Hepatic stellate cell (primary cell): Measurements from ENCODE around the gene PARD3B.
A peak's percentile ranks its signal among the peaks of the same experiment; 100 is the strongest.

Experiments used
- DNase-seq: peaks from one replicate; pipeline ENCODE4 v3.0.0; 2011; ENCODE audit warnings: low spot score

Gene PARD3B

DNA sequence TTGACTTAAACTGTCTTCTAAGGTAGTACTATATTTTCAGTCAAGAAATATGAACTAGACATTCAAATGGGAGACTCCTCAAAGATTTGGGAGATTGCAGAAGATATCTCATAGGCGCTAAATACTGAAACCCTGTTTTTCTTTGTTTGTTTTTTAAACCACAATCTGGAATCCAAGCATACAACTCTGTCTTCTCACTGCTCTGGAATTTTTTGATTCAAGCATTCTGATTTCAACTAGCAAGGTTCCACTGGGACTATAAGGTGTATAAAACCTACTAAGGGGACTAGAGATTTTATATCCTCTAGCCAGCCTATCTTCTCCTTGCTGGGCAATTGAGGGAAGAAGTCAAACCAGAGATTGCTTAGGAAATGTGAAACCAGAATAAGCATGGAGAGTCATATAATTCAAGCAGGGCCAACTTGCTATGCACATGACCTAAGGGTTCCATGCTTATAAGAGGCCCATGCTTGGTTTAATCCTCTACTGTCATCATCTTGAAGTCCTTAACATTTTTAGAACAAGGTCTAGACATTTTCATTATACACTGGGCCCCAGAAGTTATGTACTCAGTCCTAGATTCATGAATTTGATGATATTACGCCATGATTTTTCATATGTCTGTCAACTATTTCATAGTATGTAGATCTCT is 405.5 kb downstream of the PARD3B start:
- DNase-seq = peak; percentile 33

DNA sequence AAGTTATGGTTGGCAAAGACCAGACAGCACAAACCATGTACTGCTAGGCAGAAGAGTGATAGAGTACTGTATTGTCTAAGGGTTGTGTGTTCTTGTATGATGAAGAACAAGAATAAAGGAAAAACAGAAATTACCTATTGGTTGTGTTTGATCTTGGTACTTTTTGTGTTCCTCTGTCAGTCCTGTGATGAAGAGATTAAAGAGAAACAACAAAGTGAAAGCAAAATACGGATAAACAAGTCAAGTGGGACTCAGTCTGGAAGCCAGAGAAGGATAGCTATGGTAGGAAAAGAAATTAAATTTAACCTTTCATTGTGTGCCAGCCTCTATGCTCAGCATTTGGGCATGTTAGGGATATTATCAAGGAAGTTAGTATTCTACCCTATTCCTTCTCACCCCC is 413.1 kb downstream of the PARD3B start:
- no peak for DNase-seq

DNA sequence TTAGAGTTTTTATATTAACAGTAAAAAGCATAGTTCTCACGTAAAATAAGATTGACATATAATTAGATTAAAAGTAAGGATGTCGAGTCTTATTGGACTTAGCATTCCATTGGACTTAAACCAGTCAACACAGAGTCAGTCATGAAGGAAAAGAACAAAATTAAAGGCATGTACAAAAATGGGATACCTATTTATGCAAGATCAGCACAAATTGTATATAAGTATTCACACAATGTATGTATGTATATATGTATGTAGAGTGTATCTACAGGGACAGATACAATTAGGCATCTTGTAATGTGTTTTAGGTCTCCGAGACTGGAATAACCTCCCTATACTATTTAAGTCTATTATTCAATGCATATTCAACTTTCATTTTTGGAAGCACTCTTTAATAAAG is 419.1 kb downstream of the PARD3B start:
- DNase-seq = no peak

DNA sequence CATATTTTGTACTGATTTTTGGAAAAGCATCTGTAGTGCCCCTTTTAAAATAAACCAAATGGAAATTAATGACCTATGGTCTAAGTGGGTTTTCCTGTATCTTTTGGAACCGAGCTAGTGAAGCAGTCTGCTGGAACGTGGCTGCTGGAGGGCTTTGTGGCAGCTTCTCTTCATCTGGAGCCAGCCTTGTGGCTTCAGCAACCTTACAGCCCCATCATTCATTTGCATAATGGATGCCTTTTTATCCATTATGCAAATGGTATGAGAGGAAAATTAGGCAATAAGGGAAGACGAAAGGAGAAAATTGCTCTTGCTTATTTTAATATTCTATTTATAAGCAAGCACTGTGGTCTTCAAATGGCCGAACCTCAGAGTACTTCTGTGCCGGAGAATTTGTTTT is 421.0 kb downstream of the PARD3B start:
- DNase-seq = no peak

DNA sequence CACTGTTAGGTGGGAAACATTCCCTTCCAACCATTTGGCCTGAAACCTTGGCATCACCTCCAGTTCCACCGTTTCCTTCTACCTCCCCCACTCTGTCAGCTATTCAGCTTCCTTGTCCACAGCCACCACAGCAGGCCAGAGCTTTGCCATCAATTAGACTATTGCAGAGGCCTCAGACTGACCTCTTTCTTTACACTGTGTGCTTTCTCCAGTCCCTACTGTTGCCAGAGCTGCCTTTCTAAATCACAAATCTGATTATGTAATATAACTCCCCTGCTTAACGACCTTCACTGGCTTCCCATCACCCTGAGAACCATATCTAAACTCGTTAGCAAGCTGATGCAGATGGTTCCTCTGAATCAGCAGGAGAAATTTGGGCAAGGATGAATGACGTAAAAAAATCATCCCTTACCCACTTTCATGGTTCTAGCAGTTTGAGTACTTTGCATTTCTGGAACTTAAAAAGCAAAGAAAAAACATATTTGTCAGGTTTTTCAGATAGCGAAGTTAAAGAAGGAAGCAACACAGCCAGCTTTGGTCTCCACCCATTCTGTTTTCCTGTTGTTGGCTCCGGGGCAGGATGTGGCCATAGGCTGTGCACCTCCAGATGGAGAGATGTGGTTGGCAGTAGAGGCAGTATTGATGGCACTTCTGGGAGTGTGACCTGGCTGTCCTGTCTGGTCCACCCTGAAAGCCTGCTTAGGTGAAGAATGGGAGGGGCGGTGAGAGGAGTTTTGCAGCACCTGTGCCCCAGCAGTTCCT is 422.1 kb downstream of the PARD3B start:
- no peak for DNase-seq

DNA sequence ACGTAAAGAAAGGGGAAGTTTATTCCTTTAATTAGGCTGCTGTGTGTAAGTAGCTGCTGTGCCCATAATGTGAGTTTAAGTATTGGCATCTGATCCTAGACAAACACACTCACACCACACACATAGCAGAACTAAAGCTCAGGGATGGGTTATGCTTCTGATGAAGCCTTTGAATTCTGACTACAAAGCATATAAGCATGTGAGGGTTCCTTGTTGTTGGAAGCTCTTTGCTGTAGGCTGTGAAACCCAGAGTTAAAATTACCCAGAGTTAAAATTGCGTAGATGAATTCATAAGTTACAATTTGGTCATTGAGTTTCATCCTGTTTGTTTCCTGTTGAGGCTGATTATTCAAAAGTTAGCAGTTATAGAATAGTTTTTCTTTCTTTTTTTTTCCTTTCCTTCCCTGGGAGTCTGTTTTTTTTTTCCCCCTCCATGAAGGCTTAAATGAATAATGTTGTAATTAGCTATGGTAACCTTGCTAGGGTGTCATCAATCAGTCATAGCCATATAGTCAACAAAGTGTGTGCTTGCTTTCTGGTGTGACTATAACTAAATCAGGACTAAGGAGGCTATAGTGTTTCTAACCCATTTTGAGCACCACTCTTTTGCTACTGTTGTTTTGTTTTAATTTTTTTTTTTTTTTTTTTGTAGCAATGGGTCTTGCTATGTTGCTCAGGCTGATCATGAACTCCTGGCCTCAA is 426.1 kb downstream of the PARD3B start:
- no peak for DNase-seq

DNA sequence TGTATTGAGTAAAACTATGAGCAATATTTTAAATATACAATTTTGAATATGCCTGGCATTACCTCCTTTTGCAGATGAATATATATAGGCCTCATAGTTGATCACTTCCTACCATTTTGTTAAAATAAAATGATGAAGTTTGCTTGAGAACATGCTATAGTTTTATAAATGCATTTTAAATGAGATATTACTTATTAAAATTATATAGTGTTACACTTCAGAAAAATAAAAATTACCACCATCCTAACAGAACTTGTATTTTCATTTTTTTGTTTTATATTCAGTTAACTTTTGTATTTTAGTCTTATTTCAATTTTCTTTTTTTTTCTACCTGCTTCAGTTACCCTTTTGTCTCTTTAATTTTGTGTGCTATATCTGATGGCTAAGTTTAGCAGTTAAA is 426.9 kb downstream of the PARD3B start:
- DNase-seq = no peak

DNA sequence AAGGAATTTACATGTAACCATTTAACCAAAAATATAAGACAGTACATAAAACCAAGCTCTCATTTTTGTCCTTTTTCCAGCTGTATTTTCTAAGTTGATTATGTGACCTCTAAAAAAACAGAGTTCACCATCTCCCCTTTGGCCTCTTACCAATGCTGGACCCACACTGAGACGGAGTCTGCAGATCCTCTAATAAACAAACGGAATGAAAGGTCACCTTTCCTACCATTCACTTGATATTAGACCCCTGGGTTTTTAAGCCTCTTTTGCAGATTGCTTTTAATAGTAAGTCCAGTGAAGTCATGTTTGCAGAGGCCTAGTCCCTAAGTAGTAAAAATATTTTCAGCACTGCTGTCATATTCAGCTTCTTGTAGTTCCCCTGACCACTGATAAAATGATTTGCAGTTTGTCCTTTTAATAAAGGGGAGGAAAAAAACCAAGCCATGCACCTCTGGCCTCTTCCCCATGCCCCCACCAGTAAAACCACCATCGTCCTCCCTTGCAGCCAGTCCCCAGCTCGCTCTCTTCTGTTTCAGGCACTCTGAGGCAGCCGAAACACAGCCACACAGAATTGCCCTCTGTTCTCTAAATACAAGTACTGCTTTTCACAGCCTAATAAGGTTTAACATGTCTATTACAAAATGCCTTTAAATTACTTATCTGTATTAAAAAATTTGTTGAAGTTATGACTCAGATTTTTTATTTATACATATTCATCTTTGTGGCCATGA is 427.5 kb downstream of the PARD3B start:
- peak; percentile 7 for DNase-seq

DNA sequence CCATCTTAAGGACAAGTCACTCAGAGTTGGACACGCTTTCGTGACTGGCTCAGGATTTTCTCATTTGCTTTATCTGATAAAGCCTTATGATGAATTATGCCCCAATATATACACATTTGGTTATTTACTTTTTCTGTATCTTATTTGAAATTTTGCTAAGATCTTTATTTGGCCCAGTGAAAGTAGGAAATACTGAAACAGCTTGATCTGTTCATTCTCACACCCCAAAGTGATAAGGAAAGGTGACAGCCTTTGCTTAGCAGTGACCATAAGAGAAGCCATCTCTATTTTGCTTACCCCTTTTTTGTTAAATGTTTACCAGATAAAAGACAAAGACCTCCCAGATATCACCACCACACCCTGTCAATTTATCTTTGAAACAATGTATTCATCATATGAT is 428.3 kb downstream of the PARD3B start:
- no peak for DNase-seq

DNA sequence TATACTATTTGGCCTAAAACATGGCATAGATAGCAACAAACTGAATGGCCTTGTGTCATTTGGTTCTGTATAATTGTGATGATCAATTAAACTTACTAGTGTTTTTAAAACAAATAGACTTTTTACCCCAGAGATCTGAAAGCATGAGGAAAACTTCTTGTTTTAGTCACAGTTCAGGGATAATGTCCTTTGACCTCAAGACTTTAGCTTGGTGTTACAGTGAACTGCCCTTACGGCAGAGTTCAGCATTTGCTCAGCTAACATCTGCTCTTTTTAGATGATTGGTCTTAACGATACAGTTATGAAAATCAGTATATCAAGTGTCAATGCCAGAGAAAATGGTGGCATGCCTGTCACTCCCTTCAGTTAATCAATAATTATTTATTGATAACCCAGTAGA is 429.2 kb downstream of the PARD3B start:
- DNase-seq = no peak

DNA sequence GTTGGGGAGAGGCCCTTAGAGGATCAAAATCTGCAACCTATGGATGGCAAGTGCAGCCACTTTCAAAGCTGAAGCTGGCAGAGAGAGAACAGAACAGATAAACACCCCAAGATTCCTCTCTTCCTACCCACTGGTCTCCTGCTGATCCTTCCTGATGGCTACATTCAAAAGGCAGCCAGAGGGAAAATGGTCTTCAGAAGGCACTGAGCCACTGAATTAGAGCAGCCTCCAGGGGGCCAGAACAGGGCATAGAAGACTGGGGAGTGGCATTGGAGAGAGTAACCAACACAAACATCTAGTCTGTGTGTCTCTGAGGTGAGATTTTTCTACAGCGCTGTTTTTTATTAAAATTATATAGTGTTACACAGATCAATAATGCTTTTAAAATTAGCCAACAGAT is 432.6 kb downstream of the PARD3B start:
- no peak for DNase-seq

DNA sequence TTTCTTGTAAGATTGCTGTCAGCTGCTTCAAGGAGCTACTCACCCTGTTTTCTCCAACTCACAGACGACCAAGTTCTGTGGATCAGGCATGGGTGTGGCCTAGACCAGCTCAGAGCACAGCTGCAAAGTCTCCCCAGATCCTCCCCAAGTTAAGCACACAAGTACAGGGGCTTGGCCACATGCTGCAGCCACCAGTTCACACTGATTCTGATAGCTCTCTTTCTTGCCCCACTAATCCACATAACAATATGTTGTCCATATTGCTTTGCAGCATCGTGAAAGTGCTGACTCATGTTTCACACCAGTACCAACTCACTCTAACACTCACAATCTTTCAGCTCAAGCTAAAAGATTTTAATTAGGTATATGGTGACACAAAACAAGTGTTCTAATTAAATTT is 437.0 kb downstream of the PARD3B start:
- DNase-seq = no peak

DNA sequence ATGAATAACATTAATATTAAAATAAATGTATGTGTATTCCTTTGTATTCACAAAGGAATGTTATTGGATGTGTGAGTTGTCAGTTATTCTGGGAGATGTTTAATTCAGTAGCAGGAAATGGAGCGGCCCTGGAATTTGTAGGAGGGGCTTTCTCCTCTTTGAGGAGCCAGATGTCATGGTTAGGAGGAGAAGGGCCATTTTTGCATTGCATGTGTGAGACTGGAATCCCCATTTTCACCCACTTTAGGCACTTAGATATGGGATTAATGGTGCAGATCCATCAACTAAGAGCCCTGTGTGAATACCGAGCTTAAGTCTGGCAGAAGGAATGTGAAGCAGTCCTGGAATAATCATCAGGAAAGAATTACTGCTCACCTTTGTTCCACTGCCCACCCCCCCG is 439.2 kb downstream of the PARD3B start:
- DNase-seq = no peak

DNA sequence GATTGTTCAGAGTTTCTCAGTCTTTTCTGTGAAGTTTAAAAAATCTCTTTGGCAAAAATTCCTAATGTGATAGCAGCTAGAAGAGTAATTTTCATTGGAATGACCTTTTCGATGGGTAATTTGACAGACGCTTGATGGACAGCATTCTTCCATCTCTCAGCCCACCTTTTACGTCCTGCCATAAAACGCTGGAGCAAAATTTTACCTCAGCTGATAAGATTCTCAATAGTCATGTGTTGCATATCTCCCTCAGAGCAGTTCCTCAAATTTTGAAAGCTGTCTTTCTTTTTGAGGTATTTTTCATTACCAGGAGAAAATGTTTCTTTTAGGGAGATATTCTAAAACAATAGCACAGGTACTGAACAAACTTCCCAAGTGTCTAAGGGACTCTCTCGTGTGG is 441.4 kb downstream of the PARD3B start:
- DNase-seq = no peak

DNA sequence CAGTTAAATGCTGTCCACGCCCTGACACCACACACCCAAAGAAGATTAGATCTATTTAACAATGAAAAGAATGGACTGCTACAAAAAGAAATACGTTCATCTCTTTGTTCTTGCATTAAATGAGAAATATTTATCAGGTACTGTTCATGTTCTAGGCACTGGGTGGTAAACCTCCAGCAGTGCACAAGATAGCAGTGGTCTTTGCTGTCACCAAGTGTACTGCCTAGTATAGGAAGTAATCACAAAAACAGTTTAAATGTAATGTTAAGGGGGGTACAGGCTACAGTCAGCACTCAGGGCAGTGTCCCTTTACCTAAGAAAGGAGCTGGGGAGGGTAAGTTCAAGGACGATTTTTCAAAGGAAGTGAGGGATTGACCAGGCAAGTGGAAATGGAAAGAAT is 443.6 kb downstream of the PARD3B start:
- DNase-seq = no peak

DNA sequence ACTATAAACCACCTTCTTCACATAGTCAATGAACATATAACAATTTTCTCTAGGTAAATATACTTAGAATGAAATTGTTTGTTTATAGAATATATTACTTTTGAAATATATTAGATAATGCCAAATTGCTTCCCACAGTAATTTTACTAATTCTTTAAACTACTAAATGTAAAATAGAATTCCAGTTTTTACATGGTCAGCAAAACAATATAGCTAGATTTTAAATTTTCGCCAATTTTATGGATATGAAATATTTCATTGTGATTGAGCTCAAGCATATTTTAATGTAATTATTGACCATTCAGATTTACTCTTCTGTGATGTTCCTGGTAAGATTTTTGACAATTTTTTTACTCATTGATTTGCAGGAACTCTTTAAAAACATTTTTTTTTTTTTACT is 444.6 kb downstream of the PARD3B start:
- DNase-seq = no peak

DNA sequence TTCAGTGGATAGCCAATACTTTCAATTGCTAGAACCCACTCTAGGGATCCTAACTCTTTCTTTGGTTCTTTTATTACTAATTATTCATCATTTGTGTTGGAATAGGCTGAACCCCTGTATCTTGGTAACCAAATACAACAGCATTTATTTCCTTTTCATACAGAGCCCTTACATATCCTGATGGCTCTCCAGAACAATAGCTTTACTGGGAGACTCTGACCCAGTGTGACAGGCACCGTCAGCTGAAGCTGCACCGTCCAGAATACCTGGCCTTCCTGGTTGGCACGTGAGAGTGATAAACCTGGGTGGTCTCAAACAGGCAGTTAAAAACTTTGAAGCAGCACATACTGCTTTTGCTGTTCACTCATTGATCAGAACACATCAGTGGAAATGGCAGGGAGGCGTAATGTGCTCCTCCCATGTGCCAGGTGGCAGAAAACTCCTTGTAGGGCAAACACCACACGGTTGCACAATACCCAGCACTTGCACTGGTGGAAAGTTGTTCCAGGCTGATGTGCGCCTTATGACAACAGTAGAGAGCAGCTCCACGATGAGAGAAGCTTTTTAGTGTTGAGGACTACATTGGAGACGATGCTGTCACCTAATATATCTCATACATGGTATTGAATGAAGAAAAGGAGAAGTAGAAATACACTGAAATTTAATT is 456.2 kb downstream of the PARD3B start:
- no peak for DNase-seq

DNA sequence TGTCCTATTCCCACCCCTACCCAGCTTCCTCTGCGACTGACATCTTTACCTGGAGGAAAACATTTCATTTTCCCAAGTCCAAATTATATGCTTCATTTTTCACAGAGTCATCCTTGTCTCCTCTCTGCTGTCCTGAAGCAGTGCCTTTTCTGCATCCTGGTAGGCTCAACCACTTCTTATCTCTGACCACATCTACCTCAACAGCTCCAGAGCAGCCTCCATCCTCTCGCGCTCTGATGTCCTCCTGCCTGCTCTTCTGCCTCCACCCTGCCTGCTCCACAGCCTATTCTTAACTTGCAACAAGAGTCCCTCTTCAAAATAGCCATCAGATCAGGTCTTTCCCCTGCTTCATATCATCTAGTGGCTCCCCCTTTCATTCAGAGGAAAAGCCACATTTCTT is 457.1 kb downstream of the PARD3B start:
- no peak for DNase-seq

DNA sequence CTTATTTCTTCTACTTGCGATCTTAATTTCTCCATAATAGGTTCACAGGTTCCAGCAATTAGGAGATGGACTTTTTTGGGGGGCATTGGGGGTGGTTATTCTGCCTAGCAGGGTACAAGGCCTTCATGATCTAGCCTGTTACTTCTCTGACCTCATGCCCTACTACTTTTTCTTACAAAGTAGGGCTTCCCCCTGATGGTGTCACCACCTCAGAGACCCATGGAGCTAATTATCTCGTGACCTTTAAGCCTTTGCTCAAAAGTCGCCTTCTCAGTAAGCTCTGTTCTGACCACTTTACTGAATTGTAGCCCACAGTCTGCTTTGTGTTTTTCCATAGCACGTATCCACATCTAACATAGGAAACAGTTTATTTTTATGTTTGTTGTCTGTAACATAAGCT is 458.0 kb downstream of the PARD3B start:
- no peak for DNase-seq

DNA sequence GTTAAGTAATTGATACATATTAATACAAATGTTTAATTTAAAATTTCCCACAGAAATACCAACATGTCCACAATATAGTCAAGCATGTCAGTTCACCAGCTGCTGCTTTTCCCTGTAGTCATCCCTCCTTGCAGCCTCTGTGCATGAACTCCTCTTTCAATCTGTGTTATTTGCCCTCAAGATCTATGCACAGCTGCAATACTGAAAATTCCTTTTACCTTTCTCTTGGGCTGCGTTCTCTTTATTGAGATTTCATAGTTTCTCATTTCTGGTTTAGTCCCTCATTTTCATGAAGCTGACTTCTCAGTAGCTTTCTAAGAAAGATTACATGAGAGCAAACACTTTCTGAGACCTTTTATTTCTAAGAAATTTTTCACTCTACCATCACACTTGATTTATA is 464.9 kb downstream of the PARD3B start:
- DNase-seq = no peak

DNA sequence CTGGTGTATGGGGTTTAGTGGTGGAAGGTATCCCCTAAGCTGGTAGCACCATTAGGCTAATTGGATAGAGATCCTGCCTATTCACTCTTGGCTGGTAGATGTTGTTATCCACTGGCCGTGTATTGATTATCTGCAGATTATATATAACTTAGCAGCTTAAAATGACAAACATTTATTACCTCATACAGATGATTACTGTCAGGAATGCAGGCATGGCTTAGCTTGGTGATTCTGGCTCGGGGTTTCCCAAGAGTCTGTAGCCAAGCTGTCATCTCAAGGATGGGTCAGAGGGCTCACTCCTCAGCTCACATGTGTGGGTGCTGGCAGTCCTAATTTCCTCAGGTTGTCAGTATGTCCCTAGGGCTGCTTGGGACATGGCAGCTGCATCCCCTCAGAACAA is 465.8 kb downstream of the PARD3B start:
- no peak for DNase-seq

DNA sequence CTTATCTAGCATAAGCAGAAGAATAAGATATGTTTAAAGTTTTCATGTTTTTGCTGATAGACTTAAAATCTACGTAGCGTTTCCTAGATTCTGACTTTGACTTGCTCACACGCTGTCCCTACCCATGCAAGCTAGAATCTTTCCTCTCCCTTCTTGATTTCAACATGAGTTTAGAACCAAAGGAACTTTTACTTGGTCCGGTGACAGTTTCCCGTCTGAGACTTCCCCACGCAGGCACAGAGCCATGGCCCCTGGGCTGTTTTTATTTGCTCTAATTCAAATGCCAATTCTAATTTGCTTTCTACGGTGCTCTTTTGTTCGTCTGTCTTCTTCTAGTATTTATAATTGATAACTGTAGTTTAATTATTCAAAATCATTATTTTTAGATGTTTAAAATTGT is 467.7 kb downstream of the PARD3B start:
- DNase-seq = no peak
